Measurements from ENCODE around the gene PRSS22. TPM values are rescaled to one million over a fixed set of nuclear protein-coding genes. Genes with fewer than 3 reads are reported as not detected.
A peak's percentile ranks its signal among the peaks of the same experiment; 100 is the strongest.

The PRSS22 gene
- polyA plus RNA-seq, 1 of the 3 experiments (the other 2 are of a cell fraction), result not detected

GRCh38 chr16:2881783-2882649 is 24.0 kb upstream of the PRSS22 start:
- ChIA-PET POLR2A (interaction anchor here (0.6 to 2.8 kb wide), 7 partner anchors 14 to 130 kb away, joined by 3 to 13 read pairs (median 4); partner anchors contain the start of gene FLYWCH1), CTCF (interaction anchor here (1.0 to 4.1 kb wide), 8 partner anchors 9 to 80 kb away, joined by 3 to 27 read pairs (median 5); no protein-coding TSS in a partner anchor)
- H3F3A ChIP-seq (replicated peaks; ENCODE audit: insufficient read depth), result peaks cover 12% of the 10 kb centered on the region
- H3K36me3 ChIP-seq (replicated peaks in 1 of 2; ENCODE audit: control insufficient read depth in 1 of 2, insufficient read depth in 2 of 2, low read length in 1 of 2), result peaks cover 0 to 4% of the 10 kb centered on the region in 2 experiments
- H3K9ac ChIP-seq, result peak overlapping the region; percentile 86
- H2AFZ ChIP-seq (ENCODE audit: low read depth), result peak overlapping the region; percentile 92
- no peaks in the 10 kb centered on the region for H4K20me1 ChIP-seq (ENCODE audit: insufficient read depth)
- H3K4me3 ChIP-seq (ENCODE audit: low read depth in 2 of 2, low read length in 1 of 2), result peak overlapping the region; percentile 73 to 84
- H3K79me2 ChIP-seq (ENCODE audit: insufficient read depth), result peaks cover 33% of the 10 kb centered on the region
- peak; percentile 11; the same call in 1 of the 2 replicates for TF ChIP-seq TAF1 (IDR thresholded peaks at IDR 0.05; ENCODE audit: borderline replicate concordance, low read depth, low read length)
- no peak for TF ChIP-seq GABPA (IDR thresholded peaks at IDR 0.05; ENCODE audit: low read depth)
- peak; percentile 67 for DNase-seq
- H3K4me1 ChIP-seq (ENCODE audit: control insufficient read depth in 1 of 2, insufficient read depth in 2 of 2, low read depth in 1 of 2, low read length in 1 of 2), result peaks cover 0 to 6% of the 10 kb centered on the region in 2 experiments; a peak in 1 of 4 replicates
- H3K27ac ChIP-seq (ENCODE audit: low read depth in 2 of 2, low read length in 1 of 2), result peak overlapping the region; percentile 77 to 94
- H3K9me2 ChIP-seq, result no peaks in the 10 kb centered on the region
- peak overlapping the region; percentile 90 for H3K4me2 ChIP-seq
- H3K27me3 ChIP-seq (ENCODE audit: insufficient read depth), result no peaks in the 10 kb centered on the region
- H3K9me3 ChIP-seq, result no peaks in the 10 kb centered on the region
- 5% methylated on average over 32 of the region's 52 CpGs for WGBS (ENCODE audit: low lambda C conversion rate)

GRCh38 chr16:2879854-2880508 is 22.0 kb upstream of the PRSS22 start:
- Histone ChIP-seq H2AFZ (ENCODE audit: low read depth) (no peak overlapping the region), H3K9me2 (no peaks in the 10 kb centered on the region), H3K4me1 (ENCODE audit: control insufficient read depth in 1 of 2, insufficient read depth in 2 of 2, low read depth in 1 of 2, low read length in 1 of 2) (peaks cover 0 to 6% of the 10 kb centered on the region in 2 experiments; a peak in 1 of 4 replicates), H3K9ac (no peak overlapping the region), H3K79me2 (ENCODE audit: insufficient read depth) (peaks cover 17% of the 10 kb centered on the region), H3K27me3 (ENCODE audit: insufficient read depth) (no peaks in the 10 kb centered on the region), H3K27ac (ENCODE audit: low read depth in 2 of 2, low read length in 1 of 2) (no peak overlapping the region), H3K4me2 (no peak overlapping the region), H3K9me3 (no peaks in the 10 kb centered on the region), H3K4me3 (ENCODE audit: low read depth in 2 of 2, low read length in 1 of 2) (no peak overlapping the region), H4K20me1 (ENCODE audit: insufficient read depth) (no peaks in the 10 kb centered on the region), H3K36me3 (replicated peaks in 1 of 2; ENCODE audit: control insufficient read depth in 1 of 2, insufficient read depth in 2 of 2, low read length in 1 of 2) (no peaks in the 10 kb centered on the region), H3F3A (replicated peaks; ENCODE audit: insufficient read depth) (peaks cover 9% of the 10 kb centered on the region)
- DNase-seq, result no peak
- ChIA-PET CTCF (interaction anchor here (0.8 to 2.0 kb wide), 4 partner anchors 12 to 152 kb away, joined by 3 to 6 read pairs (median 6); no protein-coding TSS in a partner anchor), POLR2A (no interaction called here)
- 78% methylated on average over 6 of the region's 6 CpGs for WGBS (ENCODE audit: low lambda C conversion rate)
- TF ChIP-seq JUND (IDR thresholded peaks at IDR 0.05) (no peak), TAF1 (IDR thresholded peaks at IDR 0.05; ENCODE audit: borderline replicate concordance, low read depth, low read length) (no peak)

- H3K4me1 ChIP-seq (ENCODE audit: control insufficient read depth in 1 of 2, insufficient read depth in 2 of 2, low read depth in 1 of 2, low read length in 1 of 2), result no peaks in the 10 kb centered on the region
- no peak overlapping the region for H3K27ac ChIP-seq (ENCODE audit: low read depth in 2 of 2, low read length in 1 of 2)
- no peaks in the 10 kb centered on the region for H3K9me2 ChIP-seq
- H4K20me1 ChIP-seq (ENCODE audit: insufficient read depth), result no peaks in the 10 kb centered on the region
- DNase-seq, result peak; percentile 89
- no peaks in the 10 kb centered on the region for H3K79me2 ChIP-seq (ENCODE audit: insufficient read depth)
- no peaks in the 10 kb centered on the region for H3K27me3 ChIP-seq (ENCODE audit: insufficient read depth)
- ChIA-PET CTCF (interaction anchor here (1.0 to 10.9 kb wide), 7 partner anchors 12 to 85 kb away, joined by 3 to 144 read pairs (median 4); partner anchors contain the start of gene FLYWCH1), POLR2A (no interaction called here)
- H3K4me2 ChIP-seq, result no peak overlapping the region
- H3K9ac ChIP-seq, result no peak overlapping the region
- 20% methylated on average over 16 of the region's 25 CpGs for WGBS (ENCODE audit: low lambda C conversion rate)
- H2AFZ ChIP-seq (ENCODE audit: low read depth), result peak overlapping the region; percentile 41; the same call in 1 of the 2 replicates
- no peaks in the 10 kb centered on the region for H3K9me3 ChIP-seq
- H3F3A ChIP-seq (replicated peaks; ENCODE audit: insufficient read depth), result peaks cover 4% of the 10 kb centered on the region
- peak overlapping the region in 1 of 2 experiments; percentile 32; a peak in 1 of 4 replicates for H3K4me3 ChIP-seq (ENCODE audit: low read depth in 2 of 2, low read length in 1 of 2)
- no peaks in the 10 kb centered on the region for H3K36me3 ChIP-seq (replicated peaks in 1 of 2; ENCODE audit: control insufficient read depth in 1 of 2, insufficient read depth in 2 of 2, low read length in 1 of 2)
- TF ChIP-seq NFIC (IDR thresholded peaks at IDR 0.05; ENCODE audit: borderline replicate concordance) (no peak), TAF1 (IDR thresholded peaks at IDR 0.05; ENCODE audit: borderline replicate concordance, low read depth, low read length) (no peak), IRF3 (IDR thresholded peaks at IDR 0.05; ENCODE audit: low read depth, low read length) (no peak), PBX3 (IDR thresholded peaks at IDR 0.05) (no peak), CTCF (IDR thresholded peaks at IDR 0.05) (peak; percentile 97), FOXM1 (IDR thresholded peaks at IDR 0.05; ENCODE audit: low read depth) (no peak), NRF1 (IDR thresholded peaks at IDR 0.05; ENCODE audit: low read depth, low read length) (no peak), FOXJ3 (CRISPR knock-in tag; IDR thresholded peaks at IDR 0.05) (0 out of 2 replicates have a peak, but pooled peaks have one; percentile 13), YY1 (IDR thresholded peaks at IDR 0.05; ENCODE audit: low read depth) (no peak), RAD21 (IDR thresholded peaks at IDR 0.05; ENCODE audit: low read length) (peak; percentile 68), SMC3 (IDR thresholded peaks at IDR 0.05; ENCODE audit: low read depth, low read length) (peak; percentile 82), FOSL2 (IDR thresholded peaks at IDR 0.05; ENCODE audit: borderline replicate concordance, low read depth) (no peak), RCOR1 (IDR thresholded peaks at IDR 0.05; ENCODE audit: low read length) (peak; percentile 66; the same call in 1 of the 2 replicates)
These were observed 17.0 kb upstream of the PRSS22 start for GRCh38 chr16:2874912-2875362.

All from SK-N-SH (cell line).